Vagina (tissue), 2 donors: ENCODE data around the gene NUDT14. TPM values are rescaled to one million over a fixed set of nuclear protein-coding genes. Genes with fewer than 3 reads are reported as not detected.

Experiments used
- DNase-seq, 2 donors: peaks; one replicate each; pipeline ENCODE4 v3.0.0-alpha.2; 2017; ENCODE audit errors: extremely low spot score in 2 of 2
- H3K27ac ChIP-seq: fragments of 200-600 bp; sonication (generic); one replicate; pipeline ENCODE4 v1.5.1; 2019
- H3K27me3 ChIP-seq: fragments of 200-600 bp; sonication (generic); one replicate; pipeline ENCODE4 v1.5.1; 2019
- H3K36me3 ChIP-seq, 2 donors: fragments of 200-600 bp; sonication (generic); one replicate each; pipeline ENCODE4 v1.5.1; 2017 to 2019
- H3K4me1 ChIP-seq: fragments of 200-600 bp; sonication (generic); one replicate; pipeline ENCODE4 v1.5.1; 2019
- H3K4me3 ChIP-seq, 2 donors: fragments of 200-600 bp; sonication (generic); 1 replicate in 1 of 2; 2 replicates in 1 of 2; pipeline ENCODE4 v1.5.1; 2016 to 2019
- H3K9me3 ChIP-seq: fragments of 200-600 bp; sonication (generic); one replicate; pipeline ENCODE4 v1.5.1; 2019
- POLR2A ChIP-seq, 2 donors: fragments of 450-650 bp; IDR thresholded peaks; one replicate each; pipeline ENCODE4 v1.6.1; 2017; ENCODE audit warnings: antibody characterized with exemption in 2 of 2, mild to moderate bottlenecking in 2 of 2, moderate library complexity in 2 of 2
- POLR2AphosphoS5 ChIP-seq, 2 donors: sonication (generic); formaldehyde crosslinking; IDR thresholded peaks; one replicate each; pipeline ENCODE4 v1.9.0; 2017; ENCODE audit warnings: antibody characterized with exemption in 2 of 2, mild to moderate bottlenecking in 2 of 2, low read depth in 1 of 2; ENCODE audit not compliant: insufficient read depth in 1 of 2
- intact Hi-C: fragments of 100-400 bp; cut with DNase I; formaldehyde crosslinking; loops from one replicate; pipeline ENCODE4 v1.15.1; 2023
- total RNA-seq: library from RNA; depleted of rRNA; stranded (reverse); fragments of >200 nt; gene quantifications from one replicate; pipeline ENCODE4 v1.2.3, GENCODE V29; 2016
- TF ChIP-seq, protein P1 (sequence below), 3 experiments: fragments of 450-650 bp in 2 of 3; fragments of 200-600 bp in 1 of 3; sonication (generic) in 1 of 3; IDR thresholded peaks; one replicate each; pipeline ENCODE4 v1.5.1; 2017 to 2019; ENCODE audit warnings: antibody characterized with exemption in 3 of 3, mild to moderate bottlenecking in 2 of 3, moderate library complexity in 2 of 3

Gene NUDT14
- total RNA-seq, 1 donor from 2014 or later, result 11.0 TPM

DNA sequence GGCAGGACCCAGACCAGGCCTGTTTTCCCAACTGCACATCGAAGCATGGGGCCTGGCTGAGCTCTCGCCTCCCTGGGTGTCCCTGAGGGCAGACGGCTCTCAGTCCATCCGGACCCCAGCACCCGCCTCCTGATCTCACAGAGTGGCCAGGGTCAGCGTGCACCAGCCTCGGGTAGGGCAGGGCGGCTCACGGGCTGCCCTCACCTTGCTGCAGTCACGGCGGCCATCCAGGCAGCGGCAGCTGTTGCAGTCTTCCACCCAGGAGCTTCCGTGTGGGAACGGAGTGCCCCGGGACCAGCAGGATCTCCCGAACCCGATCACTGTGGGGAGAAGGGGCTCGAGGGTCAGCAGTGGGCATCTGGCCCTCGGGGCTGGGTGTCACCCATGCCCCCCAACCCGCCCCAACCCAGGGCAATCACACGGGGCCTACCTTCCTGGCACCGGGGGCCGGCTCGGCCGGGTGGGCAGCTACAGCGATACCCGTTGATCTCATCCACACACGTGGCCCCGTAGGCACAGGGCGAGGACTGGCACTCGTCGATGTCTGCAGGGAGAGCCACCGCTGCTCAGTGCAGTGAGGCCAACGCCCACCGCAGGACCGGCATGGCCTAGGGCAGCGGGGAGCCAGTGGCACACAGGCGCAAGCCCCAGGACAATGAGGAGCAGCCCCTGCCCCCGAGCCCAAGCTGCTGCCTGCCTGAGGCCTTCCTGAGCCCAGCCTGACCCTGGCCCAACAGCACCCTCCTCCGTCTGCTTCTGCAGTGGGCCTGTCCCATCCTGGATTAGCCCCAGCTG is 34.7 kb downstream of the NUDT14 start:
- TF ChIP-seq POLR2AphosphoS5 (IDR thresholded peaks at IDR 0.05; ENCODE audit: insufficient read depth in 1 of 2, low read depth in 1 of 2) (no peak), POLR2A (IDR thresholded peaks at IDR 0.05) (no peak)
- TF ChIP-seq, protein P1, sequence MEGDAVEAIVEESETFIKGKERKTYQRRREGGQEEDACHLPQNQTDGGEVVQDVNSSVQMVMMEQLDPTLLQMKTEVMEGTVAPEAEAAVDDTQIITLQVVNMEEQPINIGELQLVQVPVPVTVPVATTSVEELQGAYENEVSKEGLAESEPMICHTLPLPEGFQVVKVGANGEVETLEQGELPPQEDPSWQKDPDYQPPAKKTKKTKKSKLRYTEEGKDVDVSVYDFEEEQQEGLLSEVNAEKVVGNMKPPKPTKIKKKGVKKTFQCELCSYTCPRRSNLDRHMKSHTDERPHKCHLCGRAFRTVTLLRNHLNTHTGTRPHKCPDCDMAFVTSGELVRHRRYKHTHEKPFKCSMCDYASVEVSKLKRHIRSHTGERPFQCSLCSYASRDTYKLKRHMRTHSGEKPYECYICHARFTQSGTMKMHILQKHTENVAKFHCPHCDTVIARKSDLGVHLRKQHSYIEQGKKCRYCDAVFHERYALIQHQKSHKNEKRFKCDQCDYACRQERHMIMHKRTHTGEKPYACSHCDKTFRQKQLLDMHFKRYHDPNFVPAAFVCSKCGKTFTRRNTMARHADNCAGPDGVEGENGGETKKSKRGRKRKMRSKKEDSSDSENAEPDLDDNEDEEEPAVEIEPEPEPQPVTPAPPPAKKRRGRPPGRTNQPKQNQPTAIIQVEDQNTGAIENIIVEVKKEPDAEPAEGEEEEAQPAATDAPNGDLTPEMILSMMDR (IDR thresholded peaks at IDR 0.05), result no peak
- Histone ChIP-seq H3K27me3 (no peaks in the 10 kb centered on the region), H3K4me1 (no peaks in the 10 kb centered on the region), H3K27ac (no peak overlapping the region), H3K9me3 (no peaks in the 10 kb centered on the region), H3K36me3 (no peaks in the 10 kb centered on the region), H3K4me3 (no peak overlapping the region)
- DNase-seq, result no peak
- intact Hi-C loops, result no loop called here

DNA sequence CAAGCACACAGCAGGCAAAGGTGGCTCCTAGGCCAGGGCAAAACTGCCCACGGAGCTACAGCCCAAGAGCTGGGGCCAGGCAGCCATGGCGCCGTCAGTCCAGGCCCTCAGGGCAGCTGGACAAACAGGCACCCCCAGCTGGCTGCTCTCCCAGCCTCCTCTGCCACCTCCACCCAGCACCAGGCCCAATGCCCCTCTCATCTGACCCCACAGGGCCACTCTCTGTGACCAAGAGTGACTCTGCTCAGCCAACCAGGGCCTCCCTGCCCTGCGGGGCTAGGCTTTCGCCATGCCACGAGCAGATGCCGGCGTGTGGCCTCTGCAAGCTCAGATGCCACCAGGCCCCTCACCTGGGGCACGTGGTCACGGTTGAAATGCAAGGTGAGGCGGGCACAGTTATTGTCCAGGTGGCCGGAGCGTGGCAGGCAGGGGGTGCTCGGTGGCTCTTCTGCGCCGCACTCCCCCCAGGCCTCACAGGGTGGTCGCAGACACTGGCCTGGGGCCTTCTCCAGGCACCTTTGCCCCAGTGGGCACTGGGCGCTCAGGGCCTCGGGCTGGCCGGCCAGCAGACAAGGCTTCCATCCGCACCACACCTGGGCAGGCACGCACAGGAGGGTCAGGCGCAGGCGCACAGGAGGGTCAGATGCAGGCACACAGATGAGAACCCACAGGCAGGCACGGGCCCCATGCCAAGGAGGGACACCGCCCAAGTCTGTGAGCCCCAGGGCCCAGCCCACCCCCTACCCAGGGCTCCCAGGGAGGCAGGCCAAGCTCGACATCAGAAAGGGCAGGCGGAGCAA is 35.5 kb downstream of the NUDT14 start:
- Histone ChIP-seq H3K27ac (no peak overlapping the region), H3K27me3 (no peaks in the 10 kb centered on the region), H3K4me1 (no peaks in the 10 kb centered on the region), H3K9me3 (no peaks in the 10 kb centered on the region), H3K36me3 (no peaks in the 10 kb centered on the region), H3K4me3 (no peak overlapping the region)
- TF ChIP-seq POLR2A (IDR thresholded peaks at IDR 0.05), result no peak
- TF ChIP-seq, protein P1 (IDR thresholded peaks at IDR 0.05), result no peak
- TF ChIP-seq POLR2AphosphoS5 (IDR thresholded peaks at IDR 0.05; ENCODE audit: insufficient read depth in 1 of 2, low read depth in 1 of 2), result no peak
- intact Hi-C loops, result no loop called here
- DNase-seq, result no peak

DNA sequence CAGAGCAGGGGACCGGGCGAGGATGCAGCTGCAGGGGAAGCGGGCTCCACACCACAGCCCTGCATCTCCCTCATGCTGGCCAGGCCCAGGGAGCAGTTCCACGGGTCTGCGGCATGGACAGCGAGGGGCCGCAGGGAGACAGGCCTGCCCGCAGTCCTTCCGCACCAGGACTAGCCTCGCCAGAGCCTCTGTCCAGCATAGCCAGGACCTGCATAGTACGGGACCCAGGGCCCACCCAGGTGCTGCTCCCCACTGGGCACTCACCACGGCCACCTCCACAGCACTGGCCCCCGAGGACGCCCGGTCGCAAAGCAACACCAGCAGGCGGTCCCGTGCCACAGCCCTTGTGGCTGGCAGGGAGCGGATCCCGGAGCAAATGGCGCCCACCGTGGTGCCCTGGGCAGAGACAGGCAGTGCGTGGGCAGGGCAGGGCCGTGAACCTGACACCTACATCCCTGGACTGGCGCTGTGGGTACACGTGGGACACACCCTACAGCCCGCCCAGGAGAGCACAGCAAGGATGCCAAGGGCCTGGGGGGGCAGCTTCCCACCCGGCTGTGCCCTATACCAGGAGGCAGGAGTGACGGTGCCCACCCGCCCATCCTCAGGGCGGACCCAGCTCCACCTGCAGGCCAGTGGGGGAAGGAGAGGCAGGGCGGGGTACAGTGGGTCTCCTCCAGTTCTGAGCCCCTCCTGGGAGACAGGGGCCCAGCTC is 36.3 kb downstream of the NUDT14 start:
- Histone ChIP-seq H3K4me1 (no peaks in the 10 kb centered on the region), H3K27ac (no peak overlapping the region), H3K9me3 (no peaks in the 10 kb centered on the region), H3K27me3 (no peaks in the 10 kb centered on the region), H3K4me3 (no peak overlapping the region), H3K36me3 (no peaks in the 10 kb centered on the region)
- no peak for DNase-seq
- intact Hi-C loops, result no loop called here
- no peak for TF ChIP-seq POLR2AphosphoS5 (IDR thresholded peaks at IDR 0.05; ENCODE audit: insufficient read depth in 1 of 2, low read depth in 1 of 2)
- TF ChIP-seq POLR2A (IDR thresholded peaks at IDR 0.05), result no peak
- TF ChIP-seq, protein P1 (IDR thresholded peaks at IDR 0.05), result no peak

DNA sequence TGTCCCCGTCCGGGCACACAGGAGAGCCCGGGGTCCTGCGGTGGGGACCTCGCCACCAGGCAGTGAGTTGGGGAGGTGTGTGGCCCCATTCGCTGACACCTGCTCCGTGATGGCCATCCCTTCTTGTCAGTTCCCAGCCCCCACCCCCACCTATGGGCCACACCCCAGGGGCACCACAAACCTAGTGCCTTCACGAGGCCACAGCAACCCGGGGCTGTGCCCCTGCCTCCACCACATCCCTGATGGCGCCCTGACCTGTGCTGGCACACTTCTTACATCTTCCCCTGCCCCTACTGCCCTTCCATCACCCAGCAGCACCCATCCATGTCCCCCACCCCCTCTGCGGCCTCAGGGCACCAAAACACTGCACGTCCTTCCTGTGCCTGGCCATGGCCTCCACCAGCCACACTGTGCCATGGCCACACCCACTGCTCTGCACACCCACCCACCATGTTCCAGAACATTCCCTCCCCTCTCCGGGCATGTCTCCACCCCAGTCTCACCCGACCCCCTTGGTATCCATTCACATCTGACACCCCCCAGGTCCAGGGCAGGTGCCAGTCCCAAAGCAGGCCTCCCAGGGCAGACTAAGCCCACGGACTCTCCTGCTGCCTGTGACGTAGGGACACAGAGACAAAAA is 37.0 kb downstream of the NUDT14 start:
- Histone ChIP-seq H3K9me3 (no peaks in the 10 kb centered on the region), H3K4me1 (no peaks in the 10 kb centered on the region), H3K4me3 (no peak overlapping the region), H3K36me3 (no peaks in the 10 kb centered on the region), H3K27me3 (no peaks in the 10 kb centered on the region), H3K27ac (no peak overlapping the region)
- DNase-seq, result no peak
- TF ChIP-seq POLR2AphosphoS5 (IDR thresholded peaks at IDR 0.05; ENCODE audit: insufficient read depth in 1 of 2, low read depth in 1 of 2) (no peak), POLR2A (IDR thresholded peaks at IDR 0.05) (no peak)
- TF ChIP-seq, protein P1 (IDR thresholded peaks at IDR 0.05), result no peak
- intact Hi-C loops, result no loop called here
